ENCODE results near the gene NTN4. TPM values are rescaled to one million over a fixed set of nuclear protein-coding genes. Genes with fewer than 3 reads are reported as not detected.

NTN4 gene
- total RNA-seq, 5 donors from 2014 or later (not counting 1 experiment from before 2014, with no cell fraction given) = 0.53 to 4.1 (median 1.3) TPM

DNA sequence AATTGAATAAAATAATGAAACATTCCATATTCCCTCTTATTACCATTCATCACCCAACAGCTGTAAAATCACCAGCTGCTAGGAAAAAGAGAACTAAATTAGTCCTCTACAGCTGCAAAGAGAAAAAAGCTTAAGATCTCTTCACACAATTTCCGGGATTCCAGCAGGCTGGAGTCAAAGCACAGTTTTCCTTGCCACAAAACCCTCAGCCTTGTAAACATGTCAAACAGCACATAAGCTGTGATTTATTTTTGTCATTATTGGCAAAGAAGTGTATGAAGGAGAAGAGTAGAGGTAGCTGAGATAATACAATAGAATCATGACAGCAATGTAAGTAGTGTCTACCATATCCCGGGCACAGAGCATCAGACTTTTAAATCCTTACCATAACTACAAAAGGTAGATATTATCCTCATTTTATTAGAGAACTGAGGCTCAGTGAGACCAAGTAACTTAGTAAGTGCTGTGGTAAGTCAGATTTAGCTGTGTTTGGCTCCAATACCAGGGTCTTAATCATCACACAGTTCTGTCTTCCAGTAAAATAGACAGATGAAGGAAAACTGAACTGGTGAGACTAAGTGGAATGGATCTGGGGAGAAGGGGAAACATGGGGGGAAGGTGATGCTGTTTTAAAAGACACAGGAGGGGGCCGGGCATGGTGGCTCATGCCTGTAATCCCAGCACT, 57.3 kb downstream of the NTN4 start:
- Histone ChIP-seq H3K36me3 (ENCODE audit: control insufficient read depth in 2 of 2, extremely low read depth in 1 of 2, insufficient read depth in 1 of 2, low read length in 1 of 2) (no peaks in the 10 kb centered on the region), H3K27me3 (replicated peaks in 1 of 2; ENCODE audit: control insufficient read depth in 2 of 2, extremely low read depth in 1 of 2, insufficient read depth in 2 of 2, low read length in 1 of 2) (no peaks in the 10 kb centered on the region), H3K27ac (ENCODE audit: low read length) (no peak overlapping the region), H3K4me1 (ENCODE audit: control insufficient read depth in 1 of 2, extremely low read depth in 1 of 2, insufficient read depth in 2 of 2, low read length in 2 of 2) (no peaks in the 10 kb centered on the region), H3K9me3 (no peaks in the 10 kb centered on the region), H3K4me3 (ENCODE audit: control insufficient read depth in 1 of 2, extremely low read depth in 1 of 2, low read length in 1 of 2) (no peak overlapping the region)
- no peak overlapping the region for H3K27ac Mint-ChIP-seq
- no peak overlapping the region for H3K4me3 Mint-ChIP-seq
- no peaks in the 10 kb centered on the region for H3K4me1 Mint-ChIP-seq
- no peaks in the 10 kb centered on the region for H3K36me3 Mint-ChIP-seq
- ChIA-PET CTCF (no interaction called here), POLR2A (no interaction called here)
- 100% methylated on average over 1 of the region's 3 CpGs for WGBS (ENCODE audit: insufficient coverage)
- H3K27me3 Mint-ChIP-seq = peaks cover 4 to 14% of the 10 kb centered on the region in 2 donors
- DNase-seq = no peak
- H3K9me3 Mint-ChIP-seq = no peaks in the 10 kb centered on the region
- ATAC-seq (replicated peaks in 1 of 4) = no peak

DNA sequence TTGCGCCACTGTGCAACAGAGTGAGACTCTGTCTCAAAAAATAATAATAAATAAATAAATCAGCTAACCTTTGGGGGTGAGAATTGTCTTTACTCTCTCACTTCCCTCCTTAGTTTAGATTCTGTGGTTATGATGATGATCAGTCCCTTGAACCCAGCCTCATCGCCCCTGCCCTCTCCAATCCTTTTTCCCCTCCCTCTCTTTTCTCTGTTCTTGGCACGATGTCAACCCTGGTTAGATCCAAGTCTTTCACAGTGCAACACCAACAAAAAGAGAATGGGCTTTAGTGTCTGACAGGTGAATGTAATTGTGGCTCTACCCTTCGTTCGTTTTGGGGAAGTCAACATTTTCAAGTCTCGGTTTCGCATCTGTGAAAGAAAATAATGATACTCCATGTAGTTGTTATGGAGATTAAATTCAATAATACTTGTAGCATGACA, 59.0 kb downstream of the NTN4 start:
- ChIA-PET CTCF (interaction anchor here (0.6 to 0.7 kb wide), 2 partner anchors 14 to 444 kb away, joined by 4 to 7 read pairs; no protein-coding TSS in a partner anchor), POLR2A (no interaction called here)
- H3K27me3 ChIP-seq (replicated peaks in 1 of 2; ENCODE audit: control insufficient read depth in 2 of 2, extremely low read depth in 1 of 2, insufficient read depth in 2 of 2, low read length in 1 of 2) = no peaks in the 10 kb centered on the region
- Mint-ChIP-seq H3K27ac (no peak overlapping the region), H3K9me3 (peaks cover 0 to 11% (median 8%) of the 10 kb centered on the region in 3 donors), H3K36me3 (no peaks in the 10 kb centered on the region), H3K27me3 (peaks cover 4 to 14% of the 10 kb centered on the region in 2 donors), H3K4me3 (no peak overlapping the region), H3K4me1 (no peaks in the 10 kb centered on the region)
- H3K36me3 ChIP-seq (ENCODE audit: control insufficient read depth in 2 of 2, extremely low read depth in 1 of 2, insufficient read depth in 1 of 2, low read length in 1 of 2) = no peaks in the 10 kb centered on the region
- 70% methylated on average over 2 of the region's 7 CpGs for WGBS (ENCODE audit: insufficient coverage)
- no peak overlapping the region for H3K27ac ChIP-seq (ENCODE audit: low read length)
- no peak overlapping the region for H3K4me3 ChIP-seq (ENCODE audit: control insufficient read depth in 1 of 2, extremely low read depth in 1 of 2, low read length in 1 of 2)
- ATAC-seq (replicated peaks in 1 of 4) (no peak), DNase-seq (no peak)
- peaks cover 4% of the 10 kb centered on the region for H3K9me3 ChIP-seq
- no peaks in the 10 kb centered on the region for H3K4me1 ChIP-seq (ENCODE audit: control insufficient read depth in 1 of 2, extremely low read depth in 1 of 2, insufficient read depth in 2 of 2, low read length in 2 of 2)

DNA sequence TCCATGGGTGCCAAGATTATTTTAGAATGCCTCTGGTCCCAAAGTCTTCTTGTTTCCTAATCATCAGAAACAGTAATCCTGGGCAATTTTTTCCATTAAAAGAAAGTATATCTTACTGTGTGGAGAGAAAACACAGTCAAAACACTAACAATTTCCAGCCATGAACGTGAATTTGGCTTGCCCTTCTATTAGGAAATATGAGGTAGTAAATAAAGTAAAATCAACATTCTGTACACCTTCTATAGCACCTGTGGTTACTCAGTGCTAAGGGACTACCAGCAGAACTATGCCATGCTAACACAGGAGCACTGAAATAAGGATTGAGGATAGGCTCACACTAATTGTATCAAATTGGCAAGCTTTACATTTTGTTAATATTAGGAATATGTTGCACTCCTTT, 60.1 kb downstream of the NTN4 start:
- Mint-ChIP-seq H3K27me3 (peaks cover 4 to 14% of the 10 kb centered on the region in 2 donors), H3K27ac (no peak overlapping the region), H3K36me3 (peaks cover 4% of the 10 kb centered on the region), H3K4me3 (no peak overlapping the region), H3K9me3 (peaks cover 0 to 16% (median 13%) of the 10 kb centered on the region in 3 donors), H3K4me1 (no peaks in the 10 kb centered on the region)
- Histone ChIP-seq H3K9me3 (peaks cover 4% of the 10 kb centered on the region), H3K27ac (ENCODE audit: low read length) (no peak overlapping the region), H3K4me1 (ENCODE audit: control insufficient read depth in 1 of 2, extremely low read depth in 1 of 2, insufficient read depth in 2 of 2, low read length in 2 of 2) (no peaks in the 10 kb centered on the region), H3K4me3 (ENCODE audit: control insufficient read depth in 1 of 2, extremely low read depth in 1 of 2, low read length in 1 of 2) (no peak overlapping the region), H3K27me3 (replicated peaks in 1 of 2; ENCODE audit: control insufficient read depth in 2 of 2, extremely low read depth in 1 of 2, insufficient read depth in 2 of 2, low read length in 1 of 2) (no peaks in the 10 kb centered on the region), H3K36me3 (ENCODE audit: control insufficient read depth in 2 of 2, extremely low read depth in 1 of 2, insufficient read depth in 1 of 2, low read length in 1 of 2) (no peaks in the 10 kb centered on the region)
- ATAC-seq (replicated peaks in 1 of 4) = no peak
- DNase-seq = no peak
- ChIA-PET POLR2A (no interaction called here), CTCF (no interaction called here)
- WGBS (ENCODE audit: insufficient coverage) = no CpG with 5 or more reads among the region's 1 CpG

DNA sequence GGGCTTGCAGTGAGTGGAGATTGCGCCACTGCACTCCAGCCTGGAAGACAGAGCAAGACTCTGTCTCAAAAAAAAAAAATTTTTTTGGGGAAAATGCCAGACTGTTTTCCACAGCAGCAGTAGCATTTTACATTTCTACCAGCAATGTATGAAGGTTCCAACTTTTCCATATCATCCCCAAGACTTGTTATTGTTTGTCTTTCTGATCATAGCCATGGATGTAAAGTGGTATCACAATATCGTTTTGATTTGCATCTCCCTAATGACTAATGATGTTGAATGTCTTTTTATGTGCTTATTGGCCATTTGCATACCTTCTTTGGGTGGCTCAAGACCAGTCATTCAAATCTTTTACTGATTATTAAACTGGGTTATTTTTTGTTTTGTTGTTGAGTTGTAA, 63.7 kb downstream of the NTN4 start:
- WGBS (ENCODE audit: insufficient coverage) = no CpG with 5 or more reads among the region's 2 CpGs
- Mint-ChIP-seq H3K27ac (no peak overlapping the region), H3K27me3 (peaks cover 7 to 15% of the 10 kb centered on the region in 2 donors), H3K9me3 (peaks cover 0 to 16% (median 13%) of the 10 kb centered on the region in 3 donors), H3K4me1 (no peaks in the 10 kb centered on the region), H3K4me3 (no peak overlapping the region), H3K36me3 (peaks cover 4% of the 10 kb centered on the region)
- Histone ChIP-seq H3K27me3 (replicated peaks in 1 of 2; ENCODE audit: control insufficient read depth in 2 of 2, extremely low read depth in 1 of 2, insufficient read depth in 2 of 2, low read length in 1 of 2) (no peaks in the 10 kb centered on the region), H3K4me3 (ENCODE audit: control insufficient read depth in 1 of 2, extremely low read depth in 1 of 2, low read length in 1 of 2) (no peak overlapping the region), H3K4me1 (ENCODE audit: control insufficient read depth in 1 of 2, extremely low read depth in 1 of 2, insufficient read depth in 2 of 2, low read length in 2 of 2) (no peaks in the 10 kb centered on the region), H3K9me3 (peaks cover 4% of the 10 kb centered on the region), H3K36me3 (ENCODE audit: control insufficient read depth in 2 of 2, extremely low read depth in 1 of 2, insufficient read depth in 1 of 2, low read length in 1 of 2) (no peaks in the 10 kb centered on the region), H3K27ac (ENCODE audit: low read length) (no peak overlapping the region)
- DNase-seq = no peak
- ChIA-PET CTCF (no interaction called here), POLR2A (no interaction called here)
- ATAC-seq (replicated peaks in 1 of 4) = no peak

- no peak for DNase-seq
- Mint-ChIP-seq H3K27me3 (peaks cover 7 to 11% of the 10 kb centered on the region in 2 donors), H3K4me3 (no peak overlapping the region), H3K4me1 (no peaks in the 10 kb centered on the region), H3K27ac (no peak overlapping the region), H3K36me3 (peaks cover 4% of the 10 kb centered on the region), H3K9me3 (peaks cover 0 to 16% (median 13%) of the 10 kb centered on the region in 3 donors)
- peaks cover 4% of the 10 kb centered on the region for H3K9me3 ChIP-seq
- no peak overlapping the region for H3K4me3 ChIP-seq (ENCODE audit: control insufficient read depth in 1 of 2, extremely low read depth in 1 of 2, low read length in 1 of 2)
- no peak overlapping the region for H3K27ac ChIP-seq (ENCODE audit: low read length)
- H3K27me3 ChIP-seq (replicated peaks in 1 of 2; ENCODE audit: control insufficient read depth in 2 of 2, extremely low read depth in 1 of 2, insufficient read depth in 2 of 2, low read length in 1 of 2) = no peaks in the 10 kb centered on the region
- ChIA-PET CTCF (no interaction called here), POLR2A (no interaction called here)
- no peaks in the 10 kb centered on the region for H3K4me1 ChIP-seq (ENCODE audit: control insufficient read depth in 1 of 2, extremely low read depth in 1 of 2, insufficient read depth in 2 of 2, low read length in 2 of 2)
- no CpG with 5 or more reads among the region's 1 CpG for WGBS (ENCODE audit: insufficient coverage)
- no peaks in the 10 kb centered on the region for H3K36me3 ChIP-seq (ENCODE audit: control insufficient read depth in 2 of 2, extremely low read depth in 1 of 2, insufficient read depth in 1 of 2, low read length in 1 of 2)
- no peak for ATAC-seq (replicated peaks in 1 of 4)
Observed at GRCh38 chr12:95724767-95725166, 65.8 kb downstream of the NTN4 start.

DNA sequence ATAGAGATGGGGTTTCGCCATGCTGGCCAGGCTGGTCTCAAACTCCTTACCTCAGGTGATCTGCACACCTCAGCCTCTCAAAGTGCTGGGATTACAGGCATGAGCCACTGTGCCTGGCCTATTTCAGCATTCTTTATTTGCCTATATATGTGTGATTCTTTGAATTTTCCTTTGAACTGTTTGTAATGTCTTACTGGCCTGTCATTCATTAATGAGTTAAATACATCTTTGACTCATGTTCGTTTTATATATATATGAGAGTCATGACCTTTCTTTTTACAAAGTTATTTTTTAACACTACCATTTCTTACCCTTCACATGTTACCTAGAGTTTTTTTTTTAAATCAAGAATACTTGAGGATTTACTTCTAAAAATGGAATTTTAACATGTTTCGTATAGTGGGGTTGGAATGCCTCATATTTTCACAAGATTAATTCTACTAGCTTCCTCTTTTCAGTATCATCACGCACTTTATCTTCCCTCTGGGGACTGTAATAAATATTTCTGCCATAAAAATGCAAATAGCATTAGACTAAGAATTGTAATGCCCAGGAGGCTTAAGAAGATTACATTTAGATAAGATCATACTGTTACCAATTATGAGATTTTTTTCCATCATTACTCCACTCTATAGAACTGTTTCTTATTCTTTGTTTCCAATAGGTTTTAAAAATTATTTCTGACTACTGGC, 66.7 kb downstream of the NTN4 start:
- Mint-ChIP-seq H3K27ac (no peak overlapping the region), H3K27me3 (peaks cover 6 to 10% of the 10 kb centered on the region in 2 donors), H3K36me3 (peaks cover 4% of the 10 kb centered on the region), H3K4me3 (no peak overlapping the region), H3K4me1 (no peaks in the 10 kb centered on the region), H3K9me3 (peaks cover 0 to 16% (median 13%) of the 10 kb centered on the region in 3 donors)
- Histone ChIP-seq H3K36me3 (ENCODE audit: control insufficient read depth in 2 of 2, extremely low read depth in 1 of 2, insufficient read depth in 1 of 2, low read length in 1 of 2) (no peaks in the 10 kb centered on the region), H3K27me3 (replicated peaks in 1 of 2; ENCODE audit: control insufficient read depth in 2 of 2, extremely low read depth in 1 of 2, insufficient read depth in 2 of 2, low read length in 1 of 2) (no peaks in the 10 kb centered on the region), H3K4me3 (ENCODE audit: control insufficient read depth in 1 of 2, extremely low read depth in 1 of 2, low read length in 1 of 2) (no peak overlapping the region), H3K4me1 (ENCODE audit: control insufficient read depth in 1 of 2, extremely low read depth in 1 of 2, insufficient read depth in 2 of 2, low read length in 2 of 2) (no peaks in the 10 kb centered on the region), H3K27ac (ENCODE audit: low read length) (no peak overlapping the region), H3K9me3 (peaks cover 4% of the 10 kb centered on the region)
- no peak for DNase-seq
- WGBS (ENCODE audit: insufficient coverage) = no CpG with 5 or more reads among the region's 4 CpGs
- ChIA-PET CTCF (no interaction called here), POLR2A (interaction anchor here in 1 of 2 donors (0.5 kb wide), 1 partner anchor 21 kb away, joined by 8 read pairs; no protein-coding TSS in a partner anchor)
- ATAC-seq (replicated peaks in 1 of 4) = no peak
